ENCODE data around the gene DENND2A.

Gene DENND2A

GRCh38 chr7:140595468-140596092 is 45.0 kb downstream of the DENND2A start:
- no peak for DNase-seq (ENCODE audit: low read depth)
- TF ChIP-seq POLR2A (IDR thresholded peaks at IDR 0.05; ENCODE audit: extremely low read depth, insufficient read length) (no peak), MYC (IDR thresholded peaks at IDR 0.05; ENCODE audit: low read depth, low read length) (no peak), MAX (IDR thresholded peaks at IDR 0.05; ENCODE audit: low read depth, low read length) (no peak), CTCF (IDR thresholded peaks at IDR 0.05; ENCODE audit: low read depth, low read length) (no peak)
- no peak overlapping the region for H3K4me3 ChIP-seq (ENCODE audit: low read depth, low read length)

- H3K4me3 ChIP-seq (ENCODE audit: low read depth, low read length): no peak overlapping the region
- no peak for TF ChIP-seq CTCF (IDR thresholded peaks at IDR 0.05; ENCODE audit: low read depth, low read length)
- no peak for TF ChIP-seq POLR2A (IDR thresholded peaks at IDR 0.05; ENCODE audit: extremely low read depth, insufficient read length)
- TF ChIP-seq MYC (IDR thresholded peaks at IDR 0.05; ENCODE audit: low read depth, low read length): no peak
- no peak for TF ChIP-seq MAX (IDR thresholded peaks at IDR 0.05; ENCODE audit: low read depth, low read length)
- no peak for DNase-seq (ENCODE audit: low read depth)
Measured at GRCh38 chr7:140594131-140594691, 46.4 kb downstream of the DENND2A start.

GRCh38 chr7:140593672-140593982 is 47.0 kb downstream of the DENND2A start:
- DNase-seq (ENCODE audit: low read depth): no peak
- TF ChIP-seq MAX (IDR thresholded peaks at IDR 0.05; ENCODE audit: low read depth, low read length) (no peak), MYC (IDR thresholded peaks at IDR 0.05; ENCODE audit: low read depth, low read length) (no peak), CTCF (IDR thresholded peaks at IDR 0.05; ENCODE audit: low read depth, low read length) (no peak), POLR2A (IDR thresholded peaks at IDR 0.05; ENCODE audit: extremely low read depth, insufficient read length) (no peak)
- no peak overlapping the region for H3K4me3 ChIP-seq (ENCODE audit: low read depth, low read length)

- TF ChIP-seq POLR2A (IDR thresholded peaks at IDR 0.05; ENCODE audit: extremely low read depth, insufficient read length) (no peak), CTCF (IDR thresholded peaks at IDR 0.05; ENCODE audit: low read depth, low read length) (no peak), MAX (IDR thresholded peaks at IDR 0.05; ENCODE audit: low read depth, low read length) (no peak), MYC (IDR thresholded peaks at IDR 0.05; ENCODE audit: low read depth, low read length) (no peak)
- no peak overlapping the region for H3K4me3 ChIP-seq (ENCODE audit: low read depth, low read length)
- DNase-seq (ENCODE audit: low read depth): no peak
Measured at GRCh38 chr7:140592964-140593671, 47.5 kb downstream of the DENND2A start.

- no peak overlapping the region for H3K4me3 ChIP-seq (ENCODE audit: low read depth, low read length)
- DNase-seq (ENCODE audit: low read depth): no peak
- TF ChIP-seq MYC (IDR thresholded peaks at IDR 0.05; ENCODE audit: low read depth, low read length) (no peak), CTCF (IDR thresholded peaks at IDR 0.05; ENCODE audit: low read depth, low read length) (no peak), POLR2A (IDR thresholded peaks at IDR 0.05; ENCODE audit: extremely low read depth, insufficient read length) (no peak), MAX (IDR thresholded peaks at IDR 0.05; ENCODE audit: low read depth, low read length) (no peak)
Measured at GRCh38 chr7:140591180-140591902, 49.3 kb downstream of the DENND2A start.

Measured in NB4 (cell line).